Fibroblast of lung (primary cell): ENCODE measurements around the gene LGALS7B. TPM values are rescaled to one million over a fixed set of nuclear protein-coding genes. Genes with fewer than 3 reads are reported as not detected.

Source experiments
- DNase-seq, 2 donors: peaks; one replicate each; pipeline versions ENCODE4 v3.0.0 to v3.0.0-alpha.2; 2010; ENCODE audit warnings: low read depth in 2 of 2
- H2AFZ ChIP-seq: 2 replicates; pipeline ENCODE4 v1.5.1; 2012; ENCODE audit warnings: low read length, control low read depth, inconsistent platforms
- H3K27ac ChIP-seq: 2 replicates; pipeline ENCODE4 v1.5.1; 2011; ENCODE audit warnings: low read length, control low read depth; ENCODE audit not compliant: insufficient read depth
- H3K27me3 ChIP-seq: 2 replicates; pipeline ENCODE4 v1.5.1; 2011; ENCODE audit warnings: mild to moderate bottlenecking, low read length; ENCODE audit not compliant: control insufficient read depth, insufficient read depth
- H3K36me3 ChIP-seq: 2 replicates; pipeline ENCODE4 v1.5.1; 2011; ENCODE audit warnings: low read length; ENCODE audit not compliant: control insufficient read depth, insufficient read depth
- H3K4me1 ChIP-seq: 2 replicates; pipeline ENCODE4 v1.5.1; 2011; ENCODE audit warnings: low read length; ENCODE audit not compliant: control insufficient read depth, insufficient read depth; ENCODE audit errors: extremely low read depth
- H3K4me2 ChIP-seq: 2 replicates; pipeline ENCODE4 v1.5.1; 2011; ENCODE audit warnings: low read length, control low read depth; ENCODE audit not compliant: insufficient read depth; ENCODE audit errors: extremely low read depth
- H3K4me3 ChIP-seq, 4 experiments: fragments of 200-600 bp in 1 of 4; sonication (generic) in 1 of 4; replicated peaks in 1 of 4; 2 replicates each; pipeline ENCODE4 v1.5.1; 2011 to 2016; ENCODE audit warnings: low read length in 4 of 4, low read depth in 3 of 4, mild to moderate bottlenecking in 3 of 4, control low read depth in 2 of 4, inconsistent platforms in 1 of 4, mixed read lengths in 1 of 4; ENCODE audit not compliant: insufficient read depth in 1 of 4; ENCODE audit errors: control extremely low read depth in 1 of 4
- H3K79me2 ChIP-seq: 2 replicates; pipeline ENCODE4 v1.5.1; 2012; ENCODE audit warnings: mild to moderate bottlenecking, low read length, inconsistent platforms; ENCODE audit not compliant: control insufficient read depth, insufficient read depth
- H3K9ac ChIP-seq: 2 replicates; pipeline ENCODE4 v1.5.1; 2011; ENCODE audit warnings: mild to moderate bottlenecking, low read length, control low read depth; ENCODE audit not compliant: insufficient read depth
- H3K9me3 ChIP-seq: 2 replicates; pipeline ENCODE4 v1.5.1; 2012; ENCODE audit warnings: low read depth, low read length; ENCODE audit not compliant: control insufficient read depth, insufficient read depth
- H4K20me1 ChIP-seq: 2 replicates; pipeline ENCODE4 v1.5.1; 2011; ENCODE audit warnings: low read length; ENCODE audit not compliant: control insufficient read depth, insufficient read depth; ENCODE audit errors: extremely low read depth
- CTCF ChIP-seq, 2 donors: IDR thresholded peaks in 1 of 2; conservative IDR thresholded peaks in 1 of 2; 1 replicate in 1 of 2; 2 replicates in 1 of 2; pipeline ENCODE4 v1.5.1; 2011 to 2012; ENCODE audit warnings: low read length in 2 of 2, control low read depth in 1 of 2, inconsistent platforms in 1 of 2, low read depth in 1 of 2, mild to moderate bottlenecking in 1 of 2
- EZH2 ChIP-seq: IDR thresholded peaks from 2 replicates; pipeline ENCODE4 v1.5.1; 2012; ENCODE audit warnings: low read length, control low read depth, mild to moderate bottlenecking; ENCODE audit errors: missing control alignments
- polyA plus RNA-seq, 2 donors: library from polyadenylated mRNA; depleted of rRNA in 1 of 2; stranded (reverse) in 1 of 2; unstranded in 1 of 2; fragments of >200 nt; gene quantifications; 2 replicates each; pipeline ENCODE4 v1.2.1, GENCODE V29; 2011 to 2012; ENCODE audit warnings: missing spikeins in 1 of 2
- total RNA-seq: library from RNA; depleted of rRNA; stranded (reverse); fragments of >200 nt; gene quantifications from 2 replicates; pipeline ENCODE4 v1.2.1, GENCODE V29; 2014

LGALS7B gene
- total and polyA plus RNA-seq, 2 donors (not counting 1 experiment from before 2014, with no cell fraction given): 0.28 TPM; not detected in 1

GRCh38 chr19:38836983-38837626 is 48.1 kb downstream of the LGALS7B start:
- no peaks in the 10 kb centered on the region for H3K27me3 ChIP-seq
- H2AFZ ChIP-seq: no peak overlapping the region
- DNase-seq: no peak
- no peaks in the 10 kb centered on the region for H3K9me3 ChIP-seq
- H4K20me1 ChIP-seq: no peaks in the 10 kb centered on the region
- TF ChIP-seq CTCF (conservative IDR thresholded peaks at IDR 0.05 in 1 of 2, IDR thresholded peaks at IDR 0.05 in 1 of 2; ENCODE audit: low read depth in 1 of 2, low read length in 2 of 2): no peak
- TF ChIP-seq EZH2: no peak
- H3K9ac ChIP-seq: no peak overlapping the region
- H3K4me2 ChIP-seq: no peak overlapping the region
- H3K36me3 ChIP-seq: peaks cover 40% of the 10 kb centered on the region
- H3K27ac ChIP-seq: peak overlapping the region; percentile 7
- no peak overlapping the region for H3K4me3 ChIP-seq
- peaks cover 16% of the 10 kb centered on the region for H3K79me2 ChIP-seq
- H3K4me1 ChIP-seq: peaks cover 14% of the 10 kb centered on the region

- Histone ChIP-seq H2AFZ (no peak overlapping the region), H3K9me3 (no peaks in the 10 kb centered on the region), H3K4me2 (no peak overlapping the region), H3K27me3 (no peaks in the 10 kb centered on the region), H3K27ac (no peak overlapping the region), H4K20me1 (no peaks in the 10 kb centered on the region), H3K79me2 (peaks cover 20% of the 10 kb centered on the region), H3K9ac (no peak overlapping the region), H3K4me3 (no peak overlapping the region), H3K4me1 (peaks cover 11% of the 10 kb centered on the region), H3K36me3 (peaks cover 42% of the 10 kb centered on the region)
- TF ChIP-seq EZH2 (no peak), CTCF (conservative IDR thresholded peaks at IDR 0.05 in 1 of 2, IDR thresholded peaks at IDR 0.05 in 1 of 2; ENCODE audit: low read depth in 1 of 2, low read length in 2 of 2) (no peak)
- peak in 1 of 2 donors; percentile 46 for DNase-seq
Observed at GRCh38 chr19:38837656-38838121, 48.7 kb downstream of the LGALS7B start.

GRCh38 chr19:38838208-38838985 is 49.4 kb downstream of the LGALS7B start:
- Histone ChIP-seq H3K79me2 (peaks cover 27% of the 10 kb centered on the region), H3K4me1 (peaks cover 11% of the 10 kb centered on the region), H3K36me3 (peaks cover 49% of the 10 kb centered on the region), H3K4me3 (no peak overlapping the region), H3K4me2 (no peak overlapping the region), H3K9me3 (no peaks in the 10 kb centered on the region), H4K20me1 (no peaks in the 10 kb centered on the region), H3K9ac (no peak overlapping the region), H3K27ac (no peak overlapping the region), H3K27me3 (no peaks in the 10 kb centered on the region), H2AFZ (no peak overlapping the region)
- TF ChIP-seq CTCF (conservative IDR thresholded peaks at IDR 0.05 in 1 of 2, IDR thresholded peaks at IDR 0.05 in 1 of 2; ENCODE audit: low read depth in 1 of 2, low read length in 2 of 2) (no peak), EZH2 (no peak)
- no peak for DNase-seq
